HCT116 (cell line): ENCODE measurements around the gene FAM110D. TPM values are rescaled to one million over a fixed set of nuclear protein-coding genes. Genes with fewer than 3 reads are reported as not detected.

ENCODE experiments used
- ATAC-seq: fragments of 200-7000 bp; cut with Tn5 transposase; 2 replicates; pipeline ENCODE4 v1.9.1; 2020; ENCODE audit warnings: mild to moderate bottlenecking, moderate library complexity
- BruUV-seq: library from RNA; stranded (reverse); fragments of 400-500 nt; replicated peaks from 2 replicates; lab custom pipeline; 2021; lab: Mats Ljungman, UMichigan
- CTCF ChIA-PET: fragments of 300-600 bp; sonication (Branson Sonifier 250); formaldehyde crosslinking; loops from one replicate; lab custom pipeline; 2021; ENCODE audit warnings: antibody characterized with exemption; lab: Charles Lee
- POLR2A ChIA-PET: fragments of 300-600, 350-600 bp; sonication (Branson Sonifier 250); formaldehyde crosslinking; loops from one replicate; lab custom pipeline; 2021; ENCODE audit warnings: antibody characterized with exemption; lab: Charles Lee
- RAD21 ChIA-PET, 2 experiments: fragments of 300-600 bp; sonication (Branson Sonifier 250); formaldehyde crosslinking; loops; one replicate each; lab custom pipeline; 2023; ENCODE audit warnings: low total read pairs in 2 of 2; ENCODE audit not compliant: uncharacterized antibody in 2 of 2, unreplicated experiment in 2 of 2, low non-redundant PET in 1 of 2; lab: Charles Lee
- DNase-seq: peaks from one replicate; pipeline ENCODE4 v3.0.0-alpha.2; 2010; ENCODE audit warnings: low read depth, low spot score
- H2AFZ ChIP-seq: fragments of 200-600 bp; shearing (Covaris generic), sonication (generic); 2 replicates; pipeline ENCODE4 v1.6.1; 2017; ENCODE audit warnings: low read depth, mixed run types, mixed read lengths, antibody characterized with exemption, low read length; ENCODE audit not compliant: poor library complexity, severe bottlenecking
- H3K27ac ChIP-seq: 2 replicates; pipeline ENCODE4 v1.5.1; 2012; ENCODE audit warnings: low read depth, low read length
- H3K27me3 ChIP-seq: fragments of 200-600 bp; sonication (generic); 2 replicates; pipeline ENCODE4 v1.6.1; 2016; ENCODE audit warnings: mixed run types, low read length, mixed read lengths; ENCODE audit not compliant: insufficient read depth
- H3K36me3 ChIP-seq, 2 experiments: fragments of 200-500 bp in 1 of 2; fragments of 200-600 bp in 1 of 2; sonication (Bioruptor generic) in 1 of 2; sonication (generic) in 1 of 2; 2 replicates each; pipeline versions ENCODE4 v1.5.1 to v1.6.1; 2014 to 2016; ENCODE audit warnings: low read length in 2 of 2, inconsistent platforms in 1 of 2, mixed read lengths in 1 of 2, mixed run types in 1 of 2; ENCODE audit not compliant: insufficient read depth in 2 of 2, control insufficient read depth in 1 of 2
- H3K4me1 ChIP-seq, 2 experiments: fragments of 200-600 bp in 1 of 2; sonication (generic) in 1 of 2; 2 replicates each; pipeline versions ENCODE4 v1.5.1 to v1.6.1; 2012 to 2017; ENCODE audit warnings: low read length in 2 of 2, inconsistent platforms in 1 of 2, mild to moderate bottlenecking in 1 of 2, mixed read lengths in 1 of 2, mixed run types in 1 of 2, moderate library complexity in 1 of 2; ENCODE audit not compliant: insufficient read depth in 2 of 2, control insufficient read depth in 1 of 2
- H3K4me2 ChIP-seq: fragments of 200-600 bp; sonication (generic); 2 replicates; pipeline ENCODE4 v1.6.1; 2017; ENCODE audit warnings: mixed run types, low read length, mixed read lengths
- H3K4me3 ChIP-seq, 2 experiments: fragments of 200-600 bp in 1 of 2; sonication (generic) in 1 of 2; replicated peaks in 1 of 2; 2 replicates each; pipeline ENCODE4 v1.5.1; 2011 to 2016; ENCODE audit warnings: low read length in 2 of 2, control low read depth in 1 of 2, low read depth in 1 of 2, mild to moderate bottlenecking in 1 of 2, mixed read lengths in 1 of 2, mixed run types in 1 of 2
- H3K79me2 ChIP-seq: fragments of 200-600 bp; sonication (generic); 2 replicates; pipeline ENCODE4 v1.6.1; 2017; ENCODE audit warnings: mild to moderate bottlenecking, mixed run types, low read length, moderate library complexity, mixed read lengths; ENCODE audit not compliant: insufficient read depth
- H3K9ac ChIP-seq: fragments of 200-600 bp; sonication (generic); 2 replicates; pipeline ENCODE4 v1.6.1; 2016; ENCODE audit warnings: low read length, mixed read lengths
- H3K9me2 ChIP-seq: fragments of 200-600 bp; sonication (generic), shearing (Covaris generic); 2 replicates; pipeline ENCODE4 v1.6.1; 2017; ENCODE audit warnings: mixed run types, mild to moderate bottlenecking, moderate library complexity; ENCODE audit not compliant: insufficient read depth
- H3K9me3 ChIP-seq, 2 experiments: fragments of 200-500 bp in 1 of 2; fragments of 200-600 bp in 1 of 2; sonication (Bioruptor generic) in 1 of 2; sonication (generic) in 1 of 2; 2 replicates each; pipeline ENCODE4 v1.6.1; 2014 to 2017; ENCODE audit warnings: low read length in 2 of 2, mixed read lengths in 2 of 2, inconsistent platforms in 1 of 2, low read depth in 1 of 2, mild to moderate bottlenecking in 1 of 2, mixed run types in 1 of 2, moderate library complexity in 1 of 2; ENCODE audit not compliant: control insufficient read depth in 1 of 2, insufficient read depth in 1 of 2
- H4K20me1 ChIP-seq: fragments of 200-600 bp; sonication (generic), shearing (Covaris generic); 2 replicates; pipeline ENCODE4 v1.6.1; 2017; ENCODE audit warnings: mixed run types, mild to moderate bottlenecking, moderate library complexity; ENCODE audit not compliant: insufficient read depth
- CBX3 ChIP-seq: IDR thresholded peaks from 2 replicates; pipeline ENCODE4 v1.6.1; 2012; ENCODE audit warnings: low read depth
- CEBPB ChIP-seq: IDR thresholded peaks from 2 replicates; pipeline ENCODE4 v1.6.1; 2012; ENCODE audit warnings: low read depth
- ELF1 ChIP-seq: IDR thresholded peaks from 2 replicates; pipeline ENCODE4 v1.6.1; 2012; ENCODE audit warnings: low read depth, borderline replicate concordance
- EZH2phosphoT487 ChIP-seq: fragments of 200-600 bp; IDR thresholded peaks from 2 replicates; pipeline ENCODE4 v1.6.1; 2018; ENCODE audit warnings: antibody characterized with exemption, borderline replicate concordance
- JUND ChIP-seq: IDR thresholded peaks from 2 replicates; pipeline ENCODE4 v1.6.1; 2012
- POLR2A ChIP-seq: IDR thresholded peaks from 2 replicates; pipeline ENCODE4 v1.7.0; 2011; ENCODE audit warnings: borderline replicate concordance; ENCODE audit not compliant: insufficient read depth, insufficient read length; ENCODE audit errors: extremely low read depth
- POLR2AphosphoS5 ChIP-seq: IDR thresholded peaks from 2 replicates; pipeline ENCODE4 v1.6.1; 2011; ENCODE audit warnings: mild to moderate bottlenecking, low read depth, low read length, moderate library complexity
- RAD21 ChIP-seq: IDR thresholded peaks from 2 replicates; pipeline ENCODE4 v1.6.1; 2012; ENCODE audit warnings: low read depth, mild to moderate bottlenecking
- SIN3A ChIP-seq: IDR thresholded peaks from 2 replicates; pipeline ENCODE4 v1.6.1; 2012; ENCODE audit warnings: low read depth
- TCF7L2 ChIP-seq: IDR thresholded peaks from 2 replicates; pipeline ENCODE4 v1.7.0; 2011; ENCODE audit warnings: borderline replicate concordance, inconsistent platforms; ENCODE audit not compliant: insufficient read depth, insufficient read length; ENCODE audit errors: extremely low read depth
- YY1 ChIP-seq: IDR thresholded peaks from 2 replicates; pipeline ENCODE4 v1.6.1; 2011; ENCODE audit warnings: low read length, low read depth, moderate library complexity, mild to moderate bottlenecking; ENCODE audit not compliant: insufficient replicate concordance; ENCODE audit errors: extremely low read depth
- ZFX ChIP-seq: fragments of 450-650 bp; IDR thresholded peaks from 2 replicates; pipeline ENCODE4 v1.6.1; 2017
- ZNF274 ChIP-seq: fragments of 200-500 bp; sonication (Bioruptor generic); IDR thresholded peaks from 2 replicates; pipeline ENCODE4 v1.6.1; 2014; ENCODE audit warnings: mild to moderate bottlenecking, low read depth, low read length, inconsistent platforms
- intact Hi-C: fragments of 100-400 bp; cut with micrococcal nuclease; formaldehyde crosslinking; loops from 2 replicates; pipeline ENCODE4 v1.10.0; 2022
- total RNA-seq: library from RNA; stranded (reverse); gene quantifications from one replicate; pipeline ENCODE4 v1.2.1, GENCODE V29; 2021; ENCODE audit not compliant: unreplicated experiment
- TF ChIP-seq, protein P1 (sequence below): IDR thresholded peaks from 2 replicates; pipeline ENCODE4 v1.6.1; 2012
- TF ChIP-seq, protein P2 (sequence below): IDR thresholded peaks from 2 replicates; pipeline ENCODE4 v1.6.1; 2012
- TF ChIP-seq, protein P3 (sequence below), 3 experiments: fragments of 200-600 bp in 1 of 3; sonication (generic) in 1 of 3; IDR thresholded peaks in 2 of 3; conservative IDR thresholded peaks in 1 of 3; 2 replicates each; pipeline ENCODE4 v1.5.1; 2012 to 2017; ENCODE audit warnings: low read depth in 2 of 3, low read length in 2 of 3, antibody characterized with exemption in 1 of 3, borderline replicate concordance in 1 of 3, control low read depth in 1 of 3, mild to moderate bottlenecking in 1 of 3, mixed read lengths in 1 of 3, mixed run types in 1 of 3, moderate library complexity in 1 of 3; ENCODE audit not compliant: insufficient read depth in 1 of 3

Gene FAM110D
- total RNA-seq, 1 experiment from 2014 or later: 0.34 TPM

DNA sequence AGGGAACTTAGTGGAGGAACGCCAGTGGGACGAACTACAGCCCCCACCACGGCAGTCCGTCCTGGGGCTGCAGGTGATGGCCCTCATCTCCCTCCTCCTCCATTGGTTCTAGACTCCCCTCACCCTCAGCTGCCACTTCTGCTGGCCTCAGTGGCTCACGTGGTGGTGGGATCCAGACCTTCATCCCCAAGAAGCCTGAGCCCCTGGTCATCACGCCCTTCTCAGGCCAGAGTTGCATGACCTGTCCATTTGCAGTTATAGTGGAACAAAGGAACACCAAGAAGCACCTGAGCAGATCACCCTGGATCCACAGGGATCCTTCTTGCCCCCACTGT is 13.0 kb upstream of the FAM110D start:
- intact Hi-C loops: loop anchor here (1.0 to 10.0 kb wide), 5 partner anchors 35 to 251 kb away; partner anchors contain the start of gene PDIK1L
- Histone ChIP-seq H3K27me3 (no peaks in the 10 kb centered on the region), H3K79me2 (no peaks in the 10 kb centered on the region), H2AFZ (no peak overlapping the region), H3K9me3 (no peaks in the 10 kb centered on the region), H3K9me2 (no peaks in the 10 kb centered on the region), H3K9ac (no peak overlapping the region), H3K27ac (no peak overlapping the region), H3K4me3 (no peak overlapping the region), H3K4me1 (peaks cover 11 to 22% of the 10 kb centered on the region in 2 experiments), H3K36me3 (no peaks in the 10 kb centered on the region), H3K4me2 (no peak overlapping the region), H4K20me1 (no peaks in the 10 kb centered on the region)
- ChIA-PET CTCF (interaction anchor here (1.9 to 4.8 kb wide), 6 partner anchors 10 to 250 kb away, joined by 12 to 71 read pairs (median 20); partner anchors contain the start of genes C1orf232 and ZNF593), POLR2A (no interaction called here), RAD21 (interaction anchor here (0.5 to 1.5 kb wide), 2 partner anchors 40 to 110 kb away, joined by 3 to 12 read pairs; no protein-coding TSS in a partner anchor)
- TF ChIP-seq, protein P1, sequence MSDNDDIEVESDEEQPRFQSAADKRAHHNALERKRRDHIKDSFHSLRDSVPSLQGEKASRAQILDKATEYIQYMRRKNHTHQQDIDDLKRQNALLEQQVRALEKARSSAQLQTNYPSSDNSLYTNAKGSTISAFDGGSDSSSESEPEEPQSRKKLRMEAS: no peak
- TF ChIP-seq YY1 (no peak), EZH2phosphoT487 (no peak), POLR2A (no peak), ZNF274 (no peak)
- TF ChIP-seq, protein P2, sequence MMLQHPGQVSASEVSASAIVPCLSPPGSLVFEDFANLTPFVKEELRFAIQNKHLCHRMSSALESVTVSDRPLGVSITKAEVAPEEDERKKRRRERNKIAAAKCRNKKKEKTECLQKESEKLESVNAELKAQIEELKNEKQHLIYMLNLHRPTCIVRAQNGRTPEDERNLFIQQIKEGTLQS: no peak
- BruUV-seq: no TSS peak
- DNase-seq (no peak), ATAC-seq (no peak)

DNA sequence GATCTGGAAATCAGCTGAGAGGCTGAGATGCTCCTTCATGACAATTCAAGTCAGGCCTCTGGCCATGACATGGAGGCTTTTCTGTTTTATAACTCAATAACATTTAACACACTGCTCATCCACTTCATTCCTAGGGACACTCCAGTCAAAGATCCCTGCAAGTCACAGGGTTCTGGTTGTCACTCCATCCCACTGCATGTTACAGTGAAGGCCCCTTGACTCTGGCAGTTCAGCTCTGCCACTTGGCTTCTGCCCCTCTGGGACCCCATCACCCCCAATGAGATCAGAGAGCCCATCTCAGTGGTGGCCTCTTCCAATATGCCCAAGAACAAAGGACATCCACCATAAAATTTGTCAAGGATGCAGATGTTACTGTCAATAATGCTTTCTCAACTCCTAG is 10.0 kb upstream of the FAM110D start:
- Histone ChIP-seq H3K4me3 (no peak overlapping the region), H3K27me3 (no peaks in the 10 kb centered on the region), H3K27ac (no peak overlapping the region), H3K4me2 (no peak overlapping the region), H2AFZ (no peak overlapping the region), H3K9ac (no peak overlapping the region), H3K79me2 (no peaks in the 10 kb centered on the region), H3K36me3 (no peaks in the 10 kb centered on the region), H4K20me1 (no peaks in the 10 kb centered on the region), H3K4me1 (peaks cover 0 to 11% of the 10 kb centered on the region in 2 experiments; a peak in 3 of 4 replicates), H3K9me3 (no peaks in the 10 kb centered on the region), H3K9me2 (no peaks in the 10 kb centered on the region)
- RAD21 ChIA-PET: no interaction called here
- DNase-seq (no peak), ATAC-seq (no peak)
- POLR2A ChIA-PET: no interaction called here
- no TSS peak for BruUV-seq
- intact Hi-C loops: loop anchor here (10.0 kb wide), 1 partner anchor 254 kb away; no protein-coding TSS in a partner anchor
- CTCF ChIA-PET: interaction anchor here (1.5 kb wide), 1 partner anchor 44 kb away, joined by 3 read pairs; no protein-coding TSS in a partner anchor
- TF ChIP-seq, protein P1: no peak
- no peak for TF ChIP-seq CEBPB
- TF ChIP-seq, protein P3, sequence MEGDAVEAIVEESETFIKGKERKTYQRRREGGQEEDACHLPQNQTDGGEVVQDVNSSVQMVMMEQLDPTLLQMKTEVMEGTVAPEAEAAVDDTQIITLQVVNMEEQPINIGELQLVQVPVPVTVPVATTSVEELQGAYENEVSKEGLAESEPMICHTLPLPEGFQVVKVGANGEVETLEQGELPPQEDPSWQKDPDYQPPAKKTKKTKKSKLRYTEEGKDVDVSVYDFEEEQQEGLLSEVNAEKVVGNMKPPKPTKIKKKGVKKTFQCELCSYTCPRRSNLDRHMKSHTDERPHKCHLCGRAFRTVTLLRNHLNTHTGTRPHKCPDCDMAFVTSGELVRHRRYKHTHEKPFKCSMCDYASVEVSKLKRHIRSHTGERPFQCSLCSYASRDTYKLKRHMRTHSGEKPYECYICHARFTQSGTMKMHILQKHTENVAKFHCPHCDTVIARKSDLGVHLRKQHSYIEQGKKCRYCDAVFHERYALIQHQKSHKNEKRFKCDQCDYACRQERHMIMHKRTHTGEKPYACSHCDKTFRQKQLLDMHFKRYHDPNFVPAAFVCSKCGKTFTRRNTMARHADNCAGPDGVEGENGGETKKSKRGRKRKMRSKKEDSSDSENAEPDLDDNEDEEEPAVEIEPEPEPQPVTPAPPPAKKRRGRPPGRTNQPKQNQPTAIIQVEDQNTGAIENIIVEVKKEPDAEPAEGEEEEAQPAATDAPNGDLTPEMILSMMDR (IDR thresholded peaks at IDR 0.05 in 2 of 3, conservative IDR thresholded peaks at IDR 0.05 in 1 of 3; ENCODE audit: borderline replicate concordance in 1 of 3, insufficient read depth in 1 of 3, low read depth in 2 of 3, low read length in 2 of 3): no peak
- no peak for TF ChIP-seq EZH2phosphoT487
- TF ChIP-seq ELF1: no peak
- TF ChIP-seq SIN3A: no peak
- no peak for TF ChIP-seq POLR2AphosphoS5
- TF ChIP-seq TCF7L2: no peak
- TF ChIP-seq, protein P2: no peak
- TF ChIP-seq JUND: no peak
- TF ChIP-seq CBX3: no peak
- TF ChIP-seq ZFX: no peak
- no peak for TF ChIP-seq RAD21
